Measurements from ENCODE around the gene CES1. TPM values are rescaled to one million over a fixed set of nuclear protein-coding genes. Genes with fewer than 3 reads are reported as not detected.
"Not testable (repeated sequence)": the region's sequence is repeated elsewhere in the genome, so short reads cannot be mapped to it uniquely, and the experiment has no call there.

The CES1 gene
- total RNA-seq, 3 donors from 2014 or later: 0.61 to 0.73 (median 0.61) TPM

DNA sequence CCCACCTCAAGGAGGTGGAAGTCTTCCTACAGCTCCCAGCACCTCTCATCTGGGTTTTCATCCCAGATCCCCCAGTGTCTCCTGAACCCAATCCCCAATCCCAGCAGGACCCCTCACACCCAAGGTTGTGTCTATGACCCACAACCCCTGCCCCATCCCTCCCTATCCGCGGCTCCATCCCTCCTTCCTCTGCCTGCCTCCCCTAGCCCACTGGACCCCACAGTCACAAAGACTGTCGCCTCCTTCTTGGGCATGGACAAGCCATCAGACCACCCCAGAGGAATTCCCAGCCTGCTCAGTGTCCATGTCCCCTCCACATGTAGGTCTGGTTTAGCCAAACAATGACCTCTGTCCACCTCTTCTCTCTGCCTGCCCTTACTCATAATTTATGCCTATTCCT lies 12.3 kb downstream of the CES1 start:
- no peaks in the 10 kb centered on the region for H3K9me3 Mint-ChIP-seq
- no peak for ATAC-seq
- H3K36me3 Mint-ChIP-seq (ENCODE audit: insufficient read depth): no peaks in the 10 kb centered on the region
- H3K27me3 Mint-ChIP-seq (ENCODE audit: low read depth): peaks cover 36% of the 10 kb centered on the region
- DNase-seq: no peak
- H3K4me1 Mint-ChIP-seq (ENCODE audit: low read depth): no peaks in the 10 kb centered on the region
- H3K4me3 Mint-ChIP-seq: no peak overlapping the region

GRCh38 chr16:55817236-55817912 lies 15.5 kb downstream of the CES1 start:
- peaks cover 37% of the 10 kb centered on the region for H3K27me3 Mint-ChIP-seq (ENCODE audit: low read depth)
- H3K4me3 Mint-ChIP-seq: no peak overlapping the region
- ATAC-seq: no peak
- H3K4me1 Mint-ChIP-seq (ENCODE audit: low read depth): no peaks in the 10 kb centered on the region
- no peaks in the 10 kb centered on the region for H3K9me3 Mint-ChIP-seq
- no peaks in the 10 kb centered on the region for H3K36me3 Mint-ChIP-seq (ENCODE audit: insufficient read depth)
- no peak for DNase-seq

GRCh38 chr16:55816222-55816621 lies 16.7 kb downstream of the CES1 start:
- peaks cover 38% of the 10 kb centered on the region for H3K27me3 Mint-ChIP-seq (ENCODE audit: low read depth)
- H3K4me1 Mint-ChIP-seq (ENCODE audit: low read depth); H3K9me3 Mint-ChIP-seq; ATAC-seq; H3K36me3 Mint-ChIP-seq (ENCODE audit: insufficient read depth); H3K4me3 Mint-ChIP-seq; DNase-seq: not testable (repeated sequence)

GRCh38 chr16:55815320-55815719 lies 17.6 kb downstream of the CES1 start:
- DNase-seq (no peak), ATAC-seq (no peak)
- H3K4me3 Mint-ChIP-seq: no peak overlapping the region
- no peaks in the 10 kb centered on the region for H3K4me1 Mint-ChIP-seq (ENCODE audit: low read depth)
- no peaks in the 10 kb centered on the region for H3K36me3 Mint-ChIP-seq (ENCODE audit: insufficient read depth)
- peaks cover 40% of the 10 kb centered on the region for H3K27me3 Mint-ChIP-seq (ENCODE audit: low read depth)
- no peaks in the 10 kb centered on the region for H3K9me3 Mint-ChIP-seq

- DNase-seq; H3K4me3 Mint-ChIP-seq; H3K9me3 Mint-ChIP-seq; H3K36me3 Mint-ChIP-seq (ENCODE audit: insufficient read depth); H3K4me1 Mint-ChIP-seq (ENCODE audit: low read depth); ATAC-seq: not testable (repeated sequence)
- H3K27me3 Mint-ChIP-seq (ENCODE audit: low read depth): peaks cover 36% of the 10 kb centered on the region
These were observed 18.7 kb downstream of the CES1 start for GRCh38 chr16:55814174-55814573.

GRCh38 chr16:55813730-55814129 lies 19.2 kb downstream of the CES1 start:
- H3K27me3 Mint-ChIP-seq (ENCODE audit: low read depth): peaks cover 35% of the 10 kb centered on the region

GRCh38 chr16:55812951-55813350 lies 19.9 kb downstream of the CES1 start:
- Mint-ChIP-seq H3K27me3 (ENCODE audit: low read depth) (peaks cover 34% of the 10 kb centered on the region), H3K9me3 (no peaks in the 10 kb centered on the region), H3K4me1 (ENCODE audit: low read depth) (no peaks in the 10 kb centered on the region), H3K4me3 (no peak overlapping the region), H3K36me3 (ENCODE audit: insufficient read depth) (no peaks in the 10 kb centered on the region)
- DNase-seq: no peak
- ATAC-seq: no peak

More at GRCh38 chr16:55813730-55814129, 19.2 kb downstream of the CES1 start:
- ATAC-seq; H3K4me3 Mint-ChIP-seq; H3K9me3 Mint-ChIP-seq; H3K4me1 Mint-ChIP-seq (ENCODE audit: low read depth); H3K36me3 Mint-ChIP-seq (ENCODE audit: insufficient read depth); DNase-seq: not testable (repeated sequence)

DNA sequence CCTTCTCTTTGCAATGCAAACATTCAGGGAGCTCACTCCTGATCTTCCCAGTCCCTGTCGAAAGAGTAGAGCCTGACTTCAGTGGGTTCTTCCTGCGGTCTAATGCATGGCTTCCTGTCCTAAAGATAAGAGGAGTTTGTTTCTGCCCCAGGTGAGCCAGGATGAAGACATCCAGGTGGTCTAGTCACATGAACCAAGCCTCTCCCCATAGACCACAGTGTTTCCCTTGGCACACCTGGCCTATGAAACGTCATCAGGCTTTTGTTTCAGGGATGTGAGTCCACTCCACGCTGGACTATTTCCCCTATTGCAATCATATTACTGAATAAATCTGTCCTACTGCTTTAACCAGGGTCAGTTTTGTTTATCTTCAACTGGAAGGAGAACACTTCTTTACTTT lies 21.1 kb downstream of the CES1 start:
- Mint-ChIP-seq H3K4me1 (ENCODE audit: low read depth) (no peaks in the 10 kb centered on the region), H3K27me3 (ENCODE audit: low read depth) (peaks cover 32% of the 10 kb centered on the region), H3K4me3 (no peak overlapping the region), H3K9me3 (no peaks in the 10 kb centered on the region), H3K36me3 (ENCODE audit: insufficient read depth) (no peaks in the 10 kb centered on the region)
- ATAC-seq (no peak), DNase-seq (no peak)

DNA sequence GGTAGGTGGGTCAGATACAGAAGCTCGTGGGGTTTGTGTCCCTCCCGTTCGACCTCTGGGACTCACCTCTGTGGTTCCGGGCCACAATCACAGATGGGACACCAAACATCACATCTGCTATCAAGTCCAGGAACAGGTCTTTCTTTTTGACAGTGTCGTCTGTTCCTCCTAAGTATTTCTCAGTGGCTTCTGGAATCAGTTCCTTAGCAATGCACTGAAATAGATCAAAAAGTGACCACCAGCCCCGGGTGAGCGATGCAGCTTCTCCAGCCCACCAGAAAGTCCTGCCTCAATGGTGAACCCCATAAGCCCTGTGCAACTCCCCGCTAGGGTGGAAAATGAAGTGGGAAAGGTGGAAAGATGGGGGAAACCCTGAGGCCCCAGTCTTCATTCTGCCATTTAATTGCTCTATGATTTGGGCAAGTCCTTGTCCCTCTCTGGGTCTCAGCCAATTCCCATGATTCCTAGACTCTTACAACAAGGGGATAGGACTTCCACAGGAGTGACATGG lies 22.4 kb downstream of the CES1 start:
- Mint-ChIP-seq H3K4me1 (ENCODE audit: low read depth) (no peaks in the 10 kb centered on the region), H3K4me3 (no peak overlapping the region), H3K27me3 (ENCODE audit: low read depth) (peaks cover 22% of the 10 kb centered on the region), H3K9me3 (no peaks in the 10 kb centered on the region), H3K36me3 (ENCODE audit: insufficient read depth) (no peaks in the 10 kb centered on the region)
- no peak for ATAC-seq
- DNase-seq: no peak

GRCh38 chr16:55809851-55810250 lies 23.0 kb downstream of the CES1 start:
- Mint-ChIP-seq H3K36me3 (ENCODE audit: insufficient read depth) (no peaks in the 10 kb centered on the region), H3K4me1 (ENCODE audit: low read depth) (no peaks in the 10 kb centered on the region), H3K27me3 (ENCODE audit: low read depth) (peaks cover 16% of the 10 kb centered on the region), H3K9me3 (no peaks in the 10 kb centered on the region), H3K4me3 (no peak overlapping the region)
- ATAC-seq: no peak
- no peak for DNase-seq

DNA sequence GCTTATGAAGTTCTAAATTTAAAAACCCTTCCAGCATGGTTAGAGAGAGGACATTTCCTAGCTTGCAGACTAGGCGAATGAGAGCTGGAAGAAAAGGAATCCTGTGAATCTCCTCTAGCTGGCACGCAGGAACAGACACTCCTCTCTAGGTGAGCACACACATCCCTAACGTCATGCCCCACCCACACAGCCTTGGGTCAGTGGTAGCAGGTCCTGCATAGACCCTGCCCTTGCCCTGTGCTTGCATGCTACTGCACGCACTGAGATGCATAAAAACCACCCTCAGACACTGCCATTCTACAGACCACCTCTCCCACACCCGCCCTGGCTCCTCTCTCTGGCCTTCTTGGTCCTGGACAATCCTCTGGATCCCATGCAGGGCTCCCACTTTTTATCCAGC lies 23.5 kb downstream of the CES1 start:
- DNase-seq: no peak
- Mint-ChIP-seq H3K27me3 (ENCODE audit: low read depth) (peaks cover 12% of the 10 kb centered on the region), H3K36me3 (ENCODE audit: insufficient read depth) (no peaks in the 10 kb centered on the region), H3K9me3 (no peaks in the 10 kb centered on the region), H3K4me1 (ENCODE audit: low read depth) (no peaks in the 10 kb centered on the region), H3K4me3 (no peak overlapping the region)
- no peak for ATAC-seq

GRCh38 chr16:55808286-55808685 lies 24.6 kb downstream of the CES1 start:
- not testable (repeated sequence) for H3K36me3 Mint-ChIP-seq (ENCODE audit: insufficient read depth); ATAC-seq; H3K4me1 Mint-ChIP-seq (ENCODE audit: low read depth); H3K9me3 Mint-ChIP-seq; H3K4me3 Mint-ChIP-seq; DNase-seq
- peaks cover 12% of the 10 kb centered on the region for H3K27me3 Mint-ChIP-seq (ENCODE audit: low read depth)

DNA sequence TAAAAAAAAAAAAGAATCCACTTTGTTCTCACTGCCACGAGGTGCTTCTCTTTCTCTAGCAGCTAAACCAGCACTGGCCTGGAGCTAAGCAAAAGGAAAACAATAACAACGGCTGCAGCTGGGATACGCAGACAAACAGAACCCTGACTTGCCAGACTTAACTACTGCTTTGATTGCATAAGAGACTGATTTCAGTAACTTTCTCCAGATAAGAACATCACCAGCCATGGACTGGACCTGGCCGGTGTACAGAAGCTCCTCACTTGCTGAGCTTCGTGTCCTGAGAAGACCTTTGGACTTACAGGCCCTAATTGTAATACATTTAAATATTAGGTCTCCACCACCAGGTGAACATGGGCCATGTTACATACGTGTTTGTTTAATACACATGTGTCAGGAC lies 27.8 kb downstream of the CES1 start:
- not testable (repeated sequence) for H3K4me3 Mint-ChIP-seq; H3K27me3 Mint-ChIP-seq (ENCODE audit: low read depth); H3K36me3 Mint-ChIP-seq (ENCODE audit: insufficient read depth); ATAC-seq; H3K9me3 Mint-ChIP-seq; DNase-seq; H3K4me1 Mint-ChIP-seq (ENCODE audit: low read depth)

- not testable (repeated sequence) for H3K4me3 Mint-ChIP-seq; DNase-seq; ATAC-seq; H3K4me1 Mint-ChIP-seq (ENCODE audit: low read depth); H3K27me3 Mint-ChIP-seq (ENCODE audit: low read depth); H3K9me3 Mint-ChIP-seq; H3K36me3 Mint-ChIP-seq (ENCODE audit: insufficient read depth)
These were observed 29.2 kb downstream of the CES1 start for GRCh38 chr16:55803681-55804080.

DNA sequence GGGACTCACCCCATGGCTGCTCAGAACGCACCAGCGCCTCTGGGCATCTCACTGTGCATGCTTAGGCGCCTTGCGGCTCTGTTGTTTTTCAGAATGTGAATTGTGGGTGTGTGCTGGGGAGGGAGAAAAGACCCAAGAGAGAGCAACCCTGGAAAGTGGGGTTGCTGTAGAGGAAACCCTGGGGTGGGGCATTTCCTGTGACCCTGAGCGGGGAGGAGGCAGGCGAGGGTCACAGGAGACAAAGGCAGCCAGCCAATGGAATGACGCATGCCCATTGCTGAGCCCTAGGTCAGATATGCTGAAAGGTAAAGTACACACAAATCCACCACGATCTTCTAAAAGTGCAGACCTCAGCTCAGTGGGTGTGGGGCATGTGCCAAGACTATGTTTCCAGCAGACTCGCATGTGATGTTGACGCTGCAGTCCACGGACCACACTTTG lies 39.9 kb downstream of the CES1 start:
- H3K36me3 Mint-ChIP-seq (ENCODE audit: insufficient read depth); H3K9me3 Mint-ChIP-seq; H3K27me3 Mint-ChIP-seq (ENCODE audit: low read depth); H3K4me1 Mint-ChIP-seq (ENCODE audit: low read depth); DNase-seq; ATAC-seq; H3K4me3 Mint-ChIP-seq: not testable (repeated sequence)
